ENCODE data around the gene OPHN1.

DNA sequence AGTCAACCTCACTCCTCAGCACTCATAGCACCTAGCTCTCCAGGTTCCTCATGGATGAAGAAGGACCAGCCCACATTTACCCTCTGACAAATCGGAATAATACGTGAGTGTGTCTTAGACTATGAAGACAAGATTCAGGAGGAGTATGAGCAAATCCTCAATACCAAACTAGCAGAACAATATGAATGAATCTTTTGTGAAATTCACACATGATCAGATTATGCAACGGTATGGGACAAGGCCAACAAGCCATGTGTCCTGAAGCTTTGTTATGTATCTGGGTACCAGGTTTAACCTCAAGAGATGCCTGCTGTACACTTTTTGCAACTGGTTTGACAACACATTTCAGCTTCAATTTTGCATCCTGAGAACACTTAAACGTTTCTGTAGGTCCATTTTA lies 300.1 kb downstream of the OPHN1 start:
- TF ChIP-seq, protein P1, sequence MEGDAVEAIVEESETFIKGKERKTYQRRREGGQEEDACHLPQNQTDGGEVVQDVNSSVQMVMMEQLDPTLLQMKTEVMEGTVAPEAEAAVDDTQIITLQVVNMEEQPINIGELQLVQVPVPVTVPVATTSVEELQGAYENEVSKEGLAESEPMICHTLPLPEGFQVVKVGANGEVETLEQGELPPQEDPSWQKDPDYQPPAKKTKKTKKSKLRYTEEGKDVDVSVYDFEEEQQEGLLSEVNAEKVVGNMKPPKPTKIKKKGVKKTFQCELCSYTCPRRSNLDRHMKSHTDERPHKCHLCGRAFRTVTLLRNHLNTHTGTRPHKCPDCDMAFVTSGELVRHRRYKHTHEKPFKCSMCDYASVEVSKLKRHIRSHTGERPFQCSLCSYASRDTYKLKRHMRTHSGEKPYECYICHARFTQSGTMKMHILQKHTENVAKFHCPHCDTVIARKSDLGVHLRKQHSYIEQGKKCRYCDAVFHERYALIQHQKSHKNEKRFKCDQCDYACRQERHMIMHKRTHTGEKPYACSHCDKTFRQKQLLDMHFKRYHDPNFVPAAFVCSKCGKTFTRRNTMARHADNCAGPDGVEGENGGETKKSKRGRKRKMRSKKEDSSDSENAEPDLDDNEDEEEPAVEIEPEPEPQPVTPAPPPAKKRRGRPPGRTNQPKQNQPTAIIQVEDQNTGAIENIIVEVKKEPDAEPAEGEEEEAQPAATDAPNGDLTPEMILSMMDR (IDR thresholded peaks at IDR 0.05): no peak
- TF ChIP-seq POLR2A (IDR thresholded peaks at IDR 0.05): no peak
